Measurements from ENCODE around the gene C10orf143.
"Not testable (repeated sequence)": the region's sequence is repeated elsewhere in the genome, so short reads cannot be mapped to it uniquely, and the experiment has no call there.

C10orf143 gene

GRCh38 chr10:130025811-130026485 lies 84.7 kb downstream of the C10orf143 start:
- H3K4me3 ChIP-seq (ENCODE audit: low read depth, low read length) = no peak overlapping the region
- TF ChIP-seq CTCF (IDR thresholded peaks at IDR 0.05; ENCODE audit: borderline replicate concordance, insufficient read depth, low read depth, low read length) = no peak

GRCh38 chr10:130025326-130025725 lies 85.3 kb downstream of the C10orf143 start:
- H3K4me3 ChIP-seq (ENCODE audit: low read depth, low read length) = no peak overlapping the region
- TF ChIP-seq CTCF (IDR thresholded peaks at IDR 0.05; ENCODE audit: borderline replicate concordance, insufficient read depth, low read depth, low read length) = no peak

DNA sequence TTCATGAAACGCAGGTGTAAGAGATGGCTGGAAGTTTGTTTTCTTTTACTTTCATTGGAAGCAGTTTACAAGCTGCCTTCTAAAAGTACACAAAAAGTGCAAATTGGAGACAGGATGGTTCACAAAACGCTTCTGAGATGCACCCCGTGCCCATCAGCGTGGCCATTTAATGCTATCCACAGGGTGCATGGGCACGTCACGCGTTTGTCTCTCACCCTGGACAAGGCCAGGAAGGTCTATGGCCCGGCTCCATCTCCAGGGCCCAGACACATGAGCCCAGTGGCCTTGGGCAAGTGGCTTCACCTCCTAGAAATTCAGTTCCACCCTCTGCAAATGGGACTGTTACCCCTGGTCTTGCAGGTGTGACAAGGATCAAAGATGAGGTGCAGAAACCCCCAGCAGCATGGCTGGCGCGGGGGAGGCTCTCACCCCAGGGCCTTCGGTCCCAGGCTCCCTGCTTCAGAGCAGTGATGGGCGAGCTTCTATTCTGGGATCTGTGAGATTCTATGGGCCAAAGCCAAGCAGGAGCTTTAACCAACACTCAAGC lies 85.8 kb downstream of the C10orf143 start:
- TF ChIP-seq CTCF (IDR thresholded peaks at IDR 0.05; ENCODE audit: borderline replicate concordance, insufficient read depth, low read depth, low read length) = no peak
- no peak overlapping the region for H3K4me3 ChIP-seq (ENCODE audit: low read depth, low read length)

- H3K4me3 ChIP-seq (ENCODE audit: low read depth, low read length) = not testable (repeated sequence)
These were observed 86.3 kb downstream of the C10orf143 start for GRCh38 chr10:130024326-130024725.

- TF ChIP-seq CTCF (IDR thresholded peaks at IDR 0.05; ENCODE audit: borderline replicate concordance, insufficient read depth, low read depth, low read length) = no peak
- H3K4me3 ChIP-seq (ENCODE audit: low read depth, low read length) = no peak overlapping the region
These were observed 87.0 kb downstream of the C10orf143 start for GRCh38 chr10:130023454-130024230.

GRCh38 chr10:130022511-130023299 lies 87.9 kb downstream of the C10orf143 start:
- TF ChIP-seq CTCF (IDR thresholded peaks at IDR 0.05; ENCODE audit: borderline replicate concordance, insufficient read depth, low read depth, low read length) = no peak
- no peak overlapping the region for H3K4me3 ChIP-seq (ENCODE audit: low read depth, low read length)

GRCh38 chr10:130022086-130022485 lies 88.5 kb downstream of the C10orf143 start:
- TF ChIP-seq CTCF (IDR thresholded peaks at IDR 0.05; ENCODE audit: borderline replicate concordance, insufficient read depth, low read depth, low read length) = no peak
- H3K4me3 ChIP-seq (ENCODE audit: low read depth, low read length) = no peak overlapping the region
